Mesenchymal stem cell (in vitro differentiated cells and primary cell): Measurements from ENCODE around the gene CFD.

Experiments
- DNase-seq: peaks from one replicate; pipeline ENCODE4 v3.0.0-alpha.2; 2013
- H2AFZ ChIP-seq: one replicate; pipeline ENCODE4 v1.6.1; 2013; ENCODE audit warnings: low read depth, mild to moderate bottlenecking, control low read depth, inconsistent platforms, low read length, moderate library complexity
- H2AK5ac ChIP-seq: 2 replicates; pipeline ENCODE4 v1.6.1; 2013; ENCODE audit warnings: low read length, moderate library complexity, mild to moderate bottlenecking, inconsistent platforms; ENCODE audit not compliant: severe bottlenecking
- H2BK120ac ChIP-seq: one replicate; pipeline ENCODE4 v1.6.1; 2013; ENCODE audit warnings: low read depth, mild to moderate bottlenecking, inconsistent platforms, low read length, moderate library complexity
- H2BK12ac ChIP-seq, 2 experiments: one replicate each; pipeline ENCODE4 v1.6.1; 2013; ENCODE audit warnings: inconsistent platforms in 2 of 2, low read length in 2 of 2, mild to moderate bottlenecking in 2 of 2, moderate library complexity in 2 of 2, control low read depth in 1 of 2
- H2BK15ac ChIP-seq: one replicate; pipeline ENCODE4 v1.6.1; 2013; ENCODE audit warnings: mild to moderate bottlenecking, low read depth, inconsistent platforms; ENCODE audit not compliant: poor library complexity, severe bottlenecking
- H2BK5ac ChIP-seq: 2 replicates; pipeline ENCODE4 v1.6.1; 2013; ENCODE audit warnings: low read depth, mild to moderate bottlenecking, low read length, control low read depth, inconsistent platforms; ENCODE audit not compliant: poor library complexity, severe bottlenecking
- H3K14ac ChIP-seq, 2 experiments: one replicate each; pipeline ENCODE4 v1.6.1; 2013; ENCODE audit warnings: inconsistent platforms in 2 of 2, low read length in 2 of 2, control low read depth in 1 of 2, mild to moderate bottlenecking in 1 of 2, moderate library complexity in 1 of 2
- H3K18ac ChIP-seq, 2 experiments: one replicate each; pipeline ENCODE4 v1.6.1; 2013; ENCODE audit warnings: inconsistent platforms in 2 of 2, low read length in 2 of 2, control low read depth in 1 of 2, low read depth in 1 of 2, mild to moderate bottlenecking in 1 of 2
- H3K23ac ChIP-seq, 2 experiments: one replicate each; pipeline ENCODE4 v1.6.1; 2013; ENCODE audit warnings: inconsistent platforms in 2 of 2, low read length in 2 of 2, mild to moderate bottlenecking in 2 of 2, moderate library complexity in 2 of 2, control low read depth in 1 of 2
- H3K27ac ChIP-seq: 2 replicates; pipeline ENCODE4 v1.5.1; 2013; ENCODE audit warnings: mild to moderate bottlenecking, moderate library complexity, low read length, control low read depth, inconsistent platforms; ENCODE audit not compliant: poor library complexity, severe bottlenecking
- H3K27me3 ChIP-seq, 2 experiments: 2 replicates each; pipeline versions ENCODE4 v1.6.1 to v1.7.0; 2013; ENCODE audit warnings: low read length in 2 of 2, mild to moderate bottlenecking in 2 of 2, moderate library complexity in 2 of 2, control low read depth in 1 of 2, inconsistent platforms in 1 of 2; ENCODE audit not compliant: control insufficient read depth in 1 of 2, insufficient read depth in 1 of 2
- H3K36me3 ChIP-seq, 2 experiments: 2 replicates each; pipeline versions ENCODE4 v1.6.1 to v1.7.0; 2013; ENCODE audit warnings: low read length in 2 of 2, control low read depth in 1 of 2, inconsistent platforms in 1 of 2, low read depth in 1 of 2, mild to moderate bottlenecking in 1 of 2; ENCODE audit not compliant: insufficient read depth in 2 of 2, control insufficient read depth in 1 of 2
- H3K4ac ChIP-seq, 2 experiments: one replicate each; pipeline ENCODE4 v1.6.1; 2013; ENCODE audit warnings: inconsistent platforms in 2 of 2, low read length in 2 of 2, mild to moderate bottlenecking in 2 of 2, moderate library complexity in 2 of 2, control low read depth in 1 of 2, low read depth in 1 of 2
- H3K4me1 ChIP-seq: 2 replicates; pipeline ENCODE4 v1.6.1; 2013; ENCODE audit warnings: low read depth, low read length, control low read depth; ENCODE audit not compliant: control insufficient read depth, insufficient read depth
- H3K4me2 ChIP-seq: 2 replicates; pipeline ENCODE4 v1.6.1; 2013; ENCODE audit warnings: low read length, mild to moderate bottlenecking, inconsistent platforms; ENCODE audit not compliant: poor library complexity, severe bottlenecking
- H3K4me3 ChIP-seq, 2 experiments: 2 replicates each; pipeline versions ENCODE4 v1.5.1 to v1.7.0; 2013; ENCODE audit warnings: low read length in 2 of 2, mild to moderate bottlenecking in 2 of 2, control low read depth in 1 of 2, low read depth in 1 of 2; ENCODE audit not compliant: insufficient read depth in 1 of 2
- H3K79me1 ChIP-seq: replicated peaks from 2 replicates; pipeline ENCODE4 v1.6.1; 2013; ENCODE audit warnings: mild to moderate bottlenecking, control low read depth, low read length, inconsistent platforms; ENCODE audit not compliant: poor library complexity, severe bottlenecking
- H3K9ac ChIP-seq: 2 replicates; pipeline ENCODE4 v1.7.0; 2013; ENCODE audit warnings: mild to moderate bottlenecking, low read length, moderate library complexity
- H3K9me3 ChIP-seq: 2 replicates; pipeline ENCODE4 v1.7.0; 2013; ENCODE audit warnings: mild to moderate bottlenecking, low read length; ENCODE audit not compliant: control insufficient read depth
- H4K8ac ChIP-seq: one replicate; pipeline ENCODE4 v1.6.1; 2013; ENCODE audit warnings: inconsistent platforms, mild to moderate bottlenecking, low read length, moderate library complexity
- H4K91ac ChIP-seq: one replicate; pipeline ENCODE4 v1.6.1; 2013; ENCODE audit warnings: mild to moderate bottlenecking, low read length, inconsistent platforms
- WGBS: methylation state at CpG from one replicate; pipeline ENCODE4 v1.1.7; 2013; ENCODE audit warnings: mixed read lengths; 5-methylcytosine and 5-hydroxymethylcytosine counted together

Gene CFD

DNA sequence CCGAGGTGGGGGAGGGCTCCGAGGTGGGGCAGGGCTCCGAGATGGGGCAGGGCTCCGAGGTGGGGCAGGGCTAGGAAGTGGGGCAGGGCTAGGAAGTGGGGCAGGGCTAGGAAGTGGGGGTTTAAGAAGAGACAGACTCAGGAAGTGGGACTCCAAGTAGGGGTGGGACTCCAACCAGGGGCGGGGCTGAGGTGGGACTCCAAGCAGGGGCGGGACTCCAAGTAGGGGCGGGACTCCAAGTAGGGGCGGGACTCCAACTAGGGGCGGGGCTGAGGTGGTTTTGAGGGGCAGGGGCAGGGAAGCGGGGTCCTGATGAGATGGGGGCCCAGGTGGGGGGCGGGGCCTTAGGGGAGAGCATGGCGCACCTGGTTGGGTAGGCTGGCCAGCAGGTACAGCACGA lies 13.6 kb downstream of the CFD start:
- no peak overlapping the region for H3K23ac ChIP-seq
- DNase-seq: peak; percentile 51
- H3K9me3 ChIP-seq: no peaks in the 10 kb centered on the region
- H3K27ac ChIP-seq: no peak overlapping the region
- H2BK15ac ChIP-seq: no peak overlapping the region
- H4K8ac ChIP-seq: no peak overlapping the region
- peaks cover 47% of the 10 kb centered on the region for H3K4me1 ChIP-seq
- no peak overlapping the region for H3K9ac ChIP-seq
- peaks cover 32 to 82% of the 10 kb centered on the region in 2 experiments for H3K36me3 ChIP-seq
- no peak overlapping the region for H2AFZ ChIP-seq
- H3K4ac ChIP-seq: no peak overlapping the region
- no peak overlapping the region for H3K14ac ChIP-seq
- H4K91ac ChIP-seq: no peak overlapping the region
- H2AK5ac ChIP-seq: no peak overlapping the region
- H3K27me3 ChIP-seq: no peaks in the 10 kb centered on the region
- no peak overlapping the region for H2BK120ac ChIP-seq
- H3K4me2 ChIP-seq: no peak overlapping the region
- no peak overlapping the region for H3K4me3 ChIP-seq
- peaks cover 6% of the 10 kb centered on the region for H3K79me1 ChIP-seq
- H2BK5ac ChIP-seq: no peak overlapping the region
- H3K18ac ChIP-seq: no peak overlapping the region
- 89% methylated on average over 9 of the region's 13 CpGs for WGBS
- H2BK12ac ChIP-seq: no peak overlapping the region

DNA sequence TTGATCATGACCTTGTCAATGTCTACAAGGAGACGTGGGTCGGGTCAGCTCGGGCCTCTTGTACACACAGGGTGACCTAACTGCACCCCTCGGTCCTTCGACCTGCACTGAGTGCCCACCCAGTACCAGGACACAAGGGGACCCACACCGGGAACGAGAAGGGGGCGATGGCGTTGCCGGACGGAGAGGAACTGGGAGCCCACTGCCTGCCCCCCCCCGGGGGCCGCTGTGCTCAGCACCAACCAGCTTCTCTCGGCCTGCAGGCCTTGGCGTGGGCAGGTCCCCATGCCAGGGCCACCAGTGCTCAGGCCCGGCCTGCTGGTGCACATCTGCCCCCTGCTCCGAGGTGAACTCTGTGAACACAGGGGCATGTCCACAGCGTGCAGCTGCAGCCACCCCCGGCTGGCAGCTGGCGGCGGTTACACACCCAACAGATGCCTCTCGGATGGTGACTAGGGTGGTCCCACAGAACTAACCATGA lies 14.1 kb downstream of the CFD start:
- no peak overlapping the region for H3K23ac ChIP-seq
- 96% methylated on average over 22 of the region's 22 CpGs for WGBS
- no peaks in the 10 kb centered on the region for H3K9me3 ChIP-seq
- H2BK120ac ChIP-seq: no peak overlapping the region
- H3K27me3 ChIP-seq: no peaks in the 10 kb centered on the region
- peaks cover 2% of the 10 kb centered on the region for H3K79me1 ChIP-seq
- no peak overlapping the region for H2BK15ac ChIP-seq
- H3K4me3 ChIP-seq: no peak overlapping the region
- no peak overlapping the region for H3K14ac ChIP-seq
- no peak for DNase-seq
- H3K27ac ChIP-seq: no peak overlapping the region
- no peak overlapping the region for H3K9ac ChIP-seq
- H2AK5ac ChIP-seq: no peak overlapping the region
- H3K4me1 ChIP-seq: peaks cover 44% of the 10 kb centered on the region
- H4K8ac ChIP-seq: no peak overlapping the region
- no peak overlapping the region for H2BK5ac ChIP-seq
- H3K36me3 ChIP-seq: peaks cover 27 to 81% of the 10 kb centered on the region in 2 experiments
- no peak overlapping the region for H3K4ac ChIP-seq
- H3K18ac ChIP-seq: no peak overlapping the region
- H3K4me2 ChIP-seq: no peak overlapping the region
- no peak overlapping the region for H2BK12ac ChIP-seq
- no peak overlapping the region for H2AFZ ChIP-seq
- peak overlapping the region; percentile 53 for H4K91ac ChIP-seq

DNA sequence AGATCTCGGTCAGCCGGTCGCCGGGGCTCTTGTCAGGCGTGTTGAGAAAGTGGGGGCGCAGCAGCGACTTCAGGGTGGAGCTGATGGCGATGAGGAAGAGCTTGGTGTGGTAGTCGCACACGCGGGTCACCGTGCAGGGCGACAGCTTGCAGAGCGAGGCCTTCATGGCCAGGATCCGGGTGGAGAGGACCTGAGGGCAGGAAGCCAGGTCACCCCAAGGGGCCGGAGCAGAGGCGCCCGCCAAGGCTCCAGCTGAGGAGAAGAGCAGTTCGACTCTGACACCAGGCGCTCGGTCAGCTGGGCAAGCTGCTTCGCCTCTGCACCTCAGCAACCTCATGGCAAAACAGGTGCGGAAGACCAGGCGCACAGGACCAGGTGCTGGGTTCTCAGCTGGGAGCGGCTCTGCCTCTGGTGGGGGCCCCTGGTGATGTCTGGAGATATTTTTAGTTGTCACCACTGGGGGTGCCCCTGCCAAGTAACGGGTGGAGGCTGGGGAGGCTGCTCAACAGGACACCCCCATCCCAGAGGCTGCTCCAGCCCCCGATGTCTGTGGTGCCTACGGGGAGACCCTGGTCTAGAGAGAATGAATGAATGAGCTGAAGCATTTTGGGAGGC lies 15.9 kb downstream of the CFD start:
- Histone ChIP-seq H4K91ac (no peak overlapping the region), H2BK15ac (no peak overlapping the region), H3K4me2 (no peak overlapping the region), H3K9ac (no peak overlapping the region), H2BK120ac (no peak overlapping the region), H3K14ac (no peak overlapping the region), H2BK5ac (no peak overlapping the region), H3K79me1 (peaks cover 9% of the 10 kb centered on the region), H3K27me3 (no peaks in the 10 kb centered on the region), H3K23ac (no peak overlapping the region), H3K4ac (no peak overlapping the region), H3K4me3 (no peak overlapping the region), H3K4me1 (peaks cover 31% of the 10 kb centered on the region), H2BK12ac (no peak overlapping the region), H3K18ac (no peak overlapping the region), H3K9me3 (no peaks in the 10 kb centered on the region), H4K8ac (no peak overlapping the region), H2AK5ac (no peak overlapping the region), H3K27ac (no peak overlapping the region), H3K36me3 (peaks cover 30 to 90% of the 10 kb centered on the region in 2 experiments), H2AFZ (no peak overlapping the region)
- DNase-seq: no peak
- 96% methylated on average over 28 of the region's 28 CpGs for WGBS

DNA sequence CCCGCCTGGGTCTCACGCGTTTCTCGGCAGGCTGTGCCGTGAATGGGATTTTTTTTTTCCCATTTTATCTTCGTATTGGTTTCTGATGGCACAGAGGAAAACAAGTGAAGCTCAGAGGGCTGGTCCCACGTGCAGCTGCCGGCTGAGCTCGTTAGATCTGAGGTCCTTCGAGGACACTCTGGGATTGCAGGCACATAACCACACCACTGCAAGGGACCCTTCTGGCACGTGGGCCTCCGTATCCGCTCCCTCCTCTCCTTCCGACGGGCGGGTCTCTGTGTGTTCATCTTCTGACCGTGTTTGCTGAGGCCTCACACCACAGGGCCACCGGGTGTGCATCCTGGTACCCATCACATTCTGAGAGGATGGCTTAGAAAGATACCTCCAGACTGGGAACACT lies 16.6 kb downstream of the CFD start:
- no peak overlapping the region for H2BK120ac ChIP-seq
- no peak overlapping the region for H3K18ac ChIP-seq
- no peak overlapping the region for H4K91ac ChIP-seq
- no peak overlapping the region for H3K4me3 ChIP-seq
- H2BK5ac ChIP-seq: no peak overlapping the region
- no peak overlapping the region for H2BK15ac ChIP-seq
- H4K8ac ChIP-seq: no peak overlapping the region
- H3K4me1 ChIP-seq: peaks cover 25% of the 10 kb centered on the region
- H3K4me2 ChIP-seq: no peak overlapping the region
- H3K27me3 ChIP-seq: no peaks in the 10 kb centered on the region
- no peak overlapping the region for H2AFZ ChIP-seq
- H2BK12ac ChIP-seq: no peak overlapping the region
- H3K79me1 ChIP-seq: peaks cover 9% of the 10 kb centered on the region
- H3K27ac ChIP-seq: no peak overlapping the region
- WGBS: 88% methylated on average over 18 of the region's 18 CpGs
- H3K4ac ChIP-seq: no peak overlapping the region
- H3K9me3 ChIP-seq: no peaks in the 10 kb centered on the region
- H3K9ac ChIP-seq: no peak overlapping the region
- DNase-seq: no peak
- H3K14ac ChIP-seq: no peak overlapping the region
- H2AK5ac ChIP-seq: no peak overlapping the region
- no peak overlapping the region for H3K23ac ChIP-seq
- peaks cover 34 to 88% of the 10 kb centered on the region in 2 experiments for H3K36me3 ChIP-seq
